Adipocyte (in vitro differentiated cells): ENCODE data around the gene AMBRA1.

ENCODE experiments used
- DNase-seq: peaks from one replicate; pipeline ENCODE4 v3.0.0-alpha.2; 2015; ENCODE audit warnings: low read depth
- H3K27me3 ChIP-seq: replicated peaks from 2 replicates; pipeline ENCODE4 v1.7.0; 2013; ENCODE audit warnings: mild to moderate bottlenecking, low read length, moderate library complexity; ENCODE audit not compliant: control insufficient read depth, insufficient read depth
- H3K36me3 ChIP-seq: 2 replicates; pipeline ENCODE4 v1.7.0; 2013; ENCODE audit warnings: low read length, mild to moderate bottlenecking, moderate library complexity; ENCODE audit not compliant: control insufficient read depth, insufficient read depth, severe bottlenecking
- H3K4me1 ChIP-seq: 2 replicates; pipeline ENCODE4 v1.7.0; 2013; ENCODE audit warnings: mild to moderate bottlenecking, low read length, moderate library complexity; ENCODE audit not compliant: control insufficient read depth, insufficient read depth
- H3K4me3 ChIP-seq: 2 replicates; pipeline ENCODE4 v1.7.0; 2013; ENCODE audit warnings: mild to moderate bottlenecking, low read length, moderate library complexity
- H3K9ac ChIP-seq: 2 replicates; pipeline ENCODE4 v1.7.0; 2013; ENCODE audit warnings: mild to moderate bottlenecking, low read length, moderate library complexity
- H3K9me3 ChIP-seq: 2 replicates; pipeline ENCODE4 v1.7.0; 2013; ENCODE audit warnings: mild to moderate bottlenecking, low read length, moderate library complexity; ENCODE audit not compliant: control insufficient read depth

Gene AMBRA1

GRCh38 chr11:46426233-46426991 is 167.4 kb downstream of the AMBRA1 start:
- H3K27me3 ChIP-seq = no peaks in the 10 kb centered on the region
- DNase-seq = no peak
- no peaks in the 10 kb centered on the region for H3K9me3 ChIP-seq
- peaks cover 22% of the 10 kb centered on the region for H3K4me1 ChIP-seq
- H3K4me3 ChIP-seq = no peak overlapping the region
- no peak overlapping the region for H3K9ac ChIP-seq
- H3K36me3 ChIP-seq = peaks cover 52% of the 10 kb centered on the region

GRCh38 chr11:46422588-46422987 is 171.2 kb downstream of the AMBRA1 start:
- DNase-seq = no peak
- H3K9ac ChIP-seq = no peak overlapping the region
- H3K4me3 ChIP-seq = no peak overlapping the region
- no peaks in the 10 kb centered on the region for H3K9me3 ChIP-seq
- H3K27me3 ChIP-seq = no peaks in the 10 kb centered on the region
- no peaks in the 10 kb centered on the region for H3K4me1 ChIP-seq
- peaks cover 59% of the 10 kb centered on the region for H3K36me3 ChIP-seq

- Histone ChIP-seq H3K4me1 (peaks cover 5% of the 10 kb centered on the region), H3K27me3 (no peaks in the 10 kb centered on the region), H3K4me3 (no peak overlapping the region), H3K9ac (no peak overlapping the region), H3K36me3 (peaks cover 71% of the 10 kb centered on the region), H3K9me3 (no peaks in the 10 kb centered on the region)
- DNase-seq = no peak
Measured at GRCh38 chr11:46421257-46421880, 172.5 kb downstream of the AMBRA1 start.

GRCh38 chr11:46420513-46420912 is 173.3 kb downstream of the AMBRA1 start:
- Histone ChIP-seq H3K27me3 (no peaks in the 10 kb centered on the region), H3K4me3 (no peak overlapping the region)
- no peak for DNase-seq

GRCh38 chr11:46418751-46419150 is 175.1 kb downstream of the AMBRA1 start:
- Histone ChIP-seq H3K4me3 (no peak overlapping the region), H3K4me1 (peaks cover 14% of the 10 kb centered on the region), H3K27me3 (no peaks in the 10 kb centered on the region), H3K36me3 (peaks cover 78% of the 10 kb centered on the region), H3K9me3 (no peaks in the 10 kb centered on the region), H3K9ac (no peak overlapping the region)
- DNase-seq = no peak

More at GRCh38 chr11:46420513-46420912, 173.3 kb downstream of the AMBRA1 start:
- H3K36me3 ChIP-seq = peaks cover 71% of the 10 kb centered on the region
- no peaks in the 10 kb centered on the region for H3K9me3 ChIP-seq
- H3K9ac ChIP-seq = no peak overlapping the region
- peaks cover 14% of the 10 kb centered on the region for H3K4me1 ChIP-seq

GRCh38 chr11:46417711-46418110 is 176.1 kb downstream of the AMBRA1 start:
- no peak for DNase-seq
- H3K9ac ChIP-seq = no peak overlapping the region
- no peaks in the 10 kb centered on the region for H3K27me3 ChIP-seq
- peaks cover 82% of the 10 kb centered on the region for H3K36me3 ChIP-seq
- peaks cover 14% of the 10 kb centered on the region for H3K4me1 ChIP-seq
- no peaks in the 10 kb centered on the region for H3K9me3 ChIP-seq
- no peak overlapping the region for H3K4me3 ChIP-seq

GRCh38 chr11:46414879-46415278 is 178.9 kb downstream of the AMBRA1 start:
- Histone ChIP-seq H3K9me3 (no peaks in the 10 kb centered on the region), H3K4me1 (peaks cover 14% of the 10 kb centered on the region), H3K36me3 (peaks cover 61% of the 10 kb centered on the region), H3K4me3 (no peak overlapping the region), H3K27me3 (no peaks in the 10 kb centered on the region), H3K9ac (no peak overlapping the region)
- DNase-seq = no peak

GRCh38 chr11:46414466-46414796 is 179.4 kb downstream of the AMBRA1 start:
- no peak overlapping the region for H3K9ac ChIP-seq
- H3K4me1 ChIP-seq = peaks cover 14% of the 10 kb centered on the region
- no peaks in the 10 kb centered on the region for H3K9me3 ChIP-seq
- no peak overlapping the region for H3K4me3 ChIP-seq
- H3K36me3 ChIP-seq = peaks cover 61% of the 10 kb centered on the region
- DNase-seq = no peak
- H3K27me3 ChIP-seq = no peaks in the 10 kb centered on the region

- Histone ChIP-seq H3K27me3 (no peaks in the 10 kb centered on the region), H3K9me3 (no peaks in the 10 kb centered on the region), H3K4me1 (peaks cover 14% of the 10 kb centered on the region), H3K9ac (no peak overlapping the region), H3K36me3 (peaks cover 61% of the 10 kb centered on the region), H3K4me3 (no peak overlapping the region)
- no peak for DNase-seq
Measured at GRCh38 chr11:46413760-46414465, 179.9 kb downstream of the AMBRA1 start.

GRCh38 chr11:46410021-46410420 is 183.8 kb downstream of the AMBRA1 start:
- H3K4me1 ChIP-seq = peaks cover 2% of the 10 kb centered on the region
- no peak for DNase-seq
- H3K36me3 ChIP-seq = peaks cover 61% of the 10 kb centered on the region
- H3K4me3 ChIP-seq = no peak overlapping the region
- no peaks in the 10 kb centered on the region for H3K27me3 ChIP-seq
- no peak overlapping the region for H3K9ac ChIP-seq
- H3K9me3 ChIP-seq = no peaks in the 10 kb centered on the region

GRCh38 chr11:46408407-46408986 is 185.3 kb downstream of the AMBRA1 start:
- H3K9me3 ChIP-seq = no peaks in the 10 kb centered on the region
- H3K36me3 ChIP-seq = peaks cover 57% of the 10 kb centered on the region
- H3K4me1 ChIP-seq = peaks cover 12% of the 10 kb centered on the region
- H3K9ac ChIP-seq = no peak overlapping the region
- H3K4me3 ChIP-seq = no peak overlapping the region
- no peak for DNase-seq
- H3K27me3 ChIP-seq = no peaks in the 10 kb centered on the region
